ENCODE data around the gene P2RX6. TPM values are rescaled to one million over a fixed set of nuclear protein-coding genes. Genes with fewer than 3 reads are reported as not detected.

The P2RX6 gene
- polyA plus RNA-seq, 1 of the 3 experiments (the other 2 are of a cell fraction) = 7.1 TPM

DNA sequence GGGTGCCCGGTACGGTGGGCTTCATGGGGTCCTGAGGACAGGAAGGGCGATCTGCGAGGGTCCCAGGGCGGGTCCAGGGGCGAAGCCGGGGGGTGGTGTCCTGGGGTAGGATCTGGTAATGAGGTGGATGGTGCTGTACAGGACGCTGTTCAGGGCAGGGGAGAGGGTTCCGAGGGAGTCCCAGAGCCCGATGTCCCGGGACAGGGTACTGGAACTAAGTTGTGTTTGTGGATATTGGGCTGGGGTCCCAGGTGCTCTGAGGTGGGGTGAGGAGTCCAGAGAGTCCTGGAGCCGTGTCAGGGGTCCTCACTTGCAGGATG, 32.4 kb upstream of the P2RX6 start:
- TF ChIP-seq, protein P1, sequence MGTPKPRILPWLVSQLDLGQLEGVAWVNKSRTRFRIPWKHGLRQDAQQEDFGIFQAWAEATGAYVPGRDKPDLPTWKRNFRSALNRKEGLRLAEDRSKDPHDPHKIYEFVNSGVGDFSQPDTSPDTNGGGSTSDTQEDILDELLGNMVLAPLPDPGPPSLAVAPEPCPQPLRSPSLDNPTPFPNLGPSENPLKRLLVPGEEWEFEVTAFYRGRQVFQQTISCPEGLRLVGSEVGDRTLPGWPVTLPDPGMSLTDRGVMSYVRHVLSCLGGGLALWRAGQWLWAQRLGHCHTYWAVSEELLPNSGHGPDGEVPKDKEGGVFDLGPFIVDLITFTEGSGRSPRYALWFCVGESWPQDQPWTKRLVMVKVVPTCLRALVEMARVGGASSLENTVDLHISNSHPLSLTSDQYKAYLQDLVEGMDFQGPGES (IDR thresholded peaks at IDR 0.05; ENCODE audit: low read depth, low read length) = no peak
- no peak for TF ChIP-seq PBX3 (IDR thresholded peaks at IDR 0.05)
- TF ChIP-seq FOXM1 (IDR thresholded peaks at IDR 0.05; ENCODE audit: low read depth) = no peak
- TF ChIP-seq NFIC (IDR thresholded peaks at IDR 0.05; ENCODE audit: borderline replicate concordance) = no peak
- no peak for TF ChIP-seq MXI1 (IDR thresholded peaks at IDR 0.05; ENCODE audit: low read depth, low read length)
- TF ChIP-seq USF1 (IDR thresholded peaks at IDR 0.05; ENCODE audit: borderline replicate concordance, low read depth) = no peak
- TF ChIP-seq GABPA (IDR thresholded peaks at IDR 0.05; ENCODE audit: low read depth) = no peak
- no peak for TF ChIP-seq FOSL2 (IDR thresholded peaks at IDR 0.05; ENCODE audit: borderline replicate concordance, low read depth)
- TF ChIP-seq NRF1 (IDR thresholded peaks at IDR 0.05; ENCODE audit: low read depth, low read length) = no peak
- no peak for TF ChIP-seq MEF2A (IDR thresholded peaks at IDR 0.05; ENCODE audit: borderline replicate concordance, low read depth)
- TF ChIP-seq, protein P2, sequence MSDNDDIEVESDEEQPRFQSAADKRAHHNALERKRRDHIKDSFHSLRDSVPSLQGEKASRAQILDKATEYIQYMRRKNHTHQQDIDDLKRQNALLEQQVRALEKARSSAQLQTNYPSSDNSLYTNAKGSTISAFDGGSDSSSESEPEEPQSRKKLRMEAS (IDR thresholded peaks at IDR 0.05; ENCODE audit: low read depth) = no peak
- TF ChIP-seq REST (IDR thresholded peaks at IDR 0.05; ENCODE audit: low read depth, low read length) = no peak
- no peak for TF ChIP-seq POLR2AphosphoS5 (IDR thresholded peaks at IDR 0.05; ENCODE audit: low read depth, low read length)
- TF ChIP-seq TAF1 (IDR thresholded peaks at IDR 0.05; ENCODE audit: borderline replicate concordance, low read depth, low read length) = no peak
- TF ChIP-seq RAD21 (IDR thresholded peaks at IDR 0.05; ENCODE audit: low read length) = no peak
- Histone ChIP-seq H4K20me1 (ENCODE audit: insufficient read depth) (no peaks in the 10 kb centered on the region), H3K27ac (ENCODE audit: low read depth in 2 of 2, low read length in 1 of 2) (peak overlapping the region; percentile 77 to 98; a peak in 2 of 4 replicates), H2AFZ (ENCODE audit: low read depth) (peak overlapping the region; percentile 79; the same call in 1 of the 2 replicates), H3K9ac (peak overlapping the region; percentile 78), H3K36me3 (replicated peaks in 1 of 2; ENCODE audit: control insufficient read depth in 1 of 2, insufficient read depth in 2 of 2, low read length in 1 of 2) (peaks cover 9 to 20% of the 10 kb centered on the region in 2 experiments), H3F3A (replicated peaks; ENCODE audit: insufficient read depth) (no peaks in the 10 kb centered on the region), H3K9me2 (no peaks in the 10 kb centered on the region), H3K4me3 (ENCODE audit: low read depth in 2 of 2, low read length in 1 of 2) (peak overlapping the region; percentile 71 to 97), H3K4me1 (ENCODE audit: control insufficient read depth in 1 of 2, insufficient read depth in 2 of 2, low read depth in 1 of 2, low read length in 1 of 2) (peaks cover 6 to 24% of the 10 kb centered on the region in 2 experiments; a peak in 2 of 4 replicates), H3K9me3 (no peaks in the 10 kb centered on the region), H3K27me3 (ENCODE audit: insufficient read depth) (no peaks in the 10 kb centered on the region), H3K79me2 (ENCODE audit: insufficient read depth) (peaks cover 25% of the 10 kb centered on the region), H3K4me2 (peak overlapping the region; percentile 95)
- POLR2A ChIA-PET = interaction anchor here (0.6 to 1.8 kb wide), 15 partner anchors 9 to 97 kb away, joined by 3 to 13 read pairs (median 6); partner anchors contain the start of genes LRRC74B, P2RX6 and THAP7
- 0% methylated on average over 11 of the region's 12 CpGs for WGBS (ENCODE audit: low lambda C conversion rate)
- DNase-seq = peak; percentile 67
- CTCF ChIA-PET = interaction anchor here (0.9 to 3.6 kb wide), 11 partner anchors 9 to 179 kb away, joined by 3 to 12 read pairs (median 4); partner anchors contain the start of gene CRKL

All from SK-N-SH (cell line).